ENCODE measurements around the gene PRKAG2.

Gene PRKAG2

GRCh38 chr7:151644554-151644953, 232.4 kb downstream of the PRKAG2 start:
- no peak for DNase-seq (ENCODE audit: low read depth)

GRCh38 chr7:151642746-151643145, 234.2 kb downstream of the PRKAG2 start:
- no peak for DNase-seq (ENCODE audit: low read depth)

- no peak for DNase-seq (ENCODE audit: low read depth)
Observed at GRCh38 chr7:151641587-151641986, 235.3 kb downstream of the PRKAG2 start.

GRCh38 chr7:151637781-151638261, 239.1 kb downstream of the PRKAG2 start:
- no peak for DNase-seq (ENCODE audit: low read depth)

- no peak for DNase-seq (ENCODE audit: low read depth)
Observed at GRCh38 chr7:151634643-151635042, 242.3 kb downstream of the PRKAG2 start.

GRCh38 chr7:151633516-151633812, 243.5 kb downstream of the PRKAG2 start:
- no peak for DNase-seq (ENCODE audit: low read depth)

- DNase-seq (ENCODE audit: low read depth) = no peak
Observed at GRCh38 chr7:151632750-151633515, 244.0 kb downstream of the PRKAG2 start.

- DNase-seq (ENCODE audit: low read depth) = no peak
Observed at GRCh38 chr7:151631953-151632749, 244.8 kb downstream of the PRKAG2 start.

GRCh38 chr7:151631570-151631952, 245.4 kb downstream of the PRKAG2 start:
- DNase-seq (ENCODE audit: low read depth) = no peak

- no peak for DNase-seq (ENCODE audit: low read depth)
Observed at GRCh38 chr7:151630851-151631569, 245.9 kb downstream of the PRKAG2 start.

GRCh38 chr7:151630358-151630757, 246.6 kb downstream of the PRKAG2 start:
- DNase-seq (ENCODE audit: low read depth) = no peak

GRCh38 chr7:151629713-151630272, 247.1 kb downstream of the PRKAG2 start:
- DNase-seq (ENCODE audit: low read depth) = no peak

GRCh38 chr7:151628846-151629604, 247.9 kb downstream of the PRKAG2 start:
- no peak for DNase-seq (ENCODE audit: low read depth)

GRCh38 chr7:151626422-151627115, 250.3 kb downstream of the PRKAG2 start:
- DNase-seq (ENCODE audit: low read depth) = no peak

GRCh38 chr7:151625606-151626005, 251.3 kb downstream of the PRKAG2 start:
- DNase-seq (ENCODE audit: low read depth) = no peak

GRCh38 chr7:151624246-151624928, 252.5 kb downstream of the PRKAG2 start:
- no peak for DNase-seq (ENCODE audit: low read depth)

GRCh38 chr7:151623766-151624165, 253.1 kb downstream of the PRKAG2 start:
- DNase-seq (ENCODE audit: low read depth) = no peak

GRCh38 chr7:151621961-151622360, 255.0 kb downstream of the PRKAG2 start:
- no peak for DNase-seq (ENCODE audit: low read depth)

- no peak for DNase-seq (ENCODE audit: low read depth)
Observed at GRCh38 chr7:151616443-151617213, 260.3 kb downstream of the PRKAG2 start.

GRCh38 chr7:151615784-151616183, 261.1 kb downstream of the PRKAG2 start:
- DNase-seq (ENCODE audit: low read depth) = no peak

Measured in HS-5 (cell line).